Measurements from ENCODE around the gene POP7. TPM values are rescaled to one million over a fixed set of nuclear protein-coding genes. Genes with fewer than 3 reads are reported as not detected.
"Not testable (repeated sequence)": the region's sequence is repeated elsewhere in the genome, so short reads cannot be mapped to it uniquely, and the experiment has no call there.

POP7 gene
- total and polyA plus RNA-seq, 4 donors: 19.1 to 40.1 (median 33.8) TPM

DNA sequence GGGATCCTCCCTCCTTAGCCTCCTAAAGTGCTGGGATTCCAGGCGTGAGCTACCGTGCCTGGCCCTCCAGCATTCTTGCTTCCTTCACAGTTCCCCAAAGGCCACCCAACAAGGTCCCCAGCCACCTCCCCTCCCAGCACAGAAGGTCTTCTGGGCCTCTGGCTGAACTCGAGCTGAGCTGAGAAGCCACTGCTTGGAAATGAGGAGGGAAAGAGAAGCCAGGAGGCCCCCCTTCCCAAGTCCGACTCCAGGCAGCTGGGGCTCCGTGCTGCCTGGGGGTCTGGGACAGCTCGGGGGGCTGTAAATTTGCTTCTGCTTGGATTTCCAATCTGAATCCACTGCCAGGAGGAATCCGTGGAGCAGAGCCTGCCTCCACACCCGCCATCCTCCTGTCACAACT, 8.8 kb downstream of the POP7 start:
- WGBS: 88% methylated on average over 8 of the region's 8 CpGs
- Histone ChIP-seq H3K4me3 (ENCODE audit: low read depth in 1 of 3, low read length in 3 of 3) (no peak overlapping the region), H3K4me1 (ENCODE audit: control insufficient read depth in 4 of 4, insufficient read depth in 4 of 4, low read length in 3 of 4) (peaks cover 4 to 21% (median 14%) of the 10 kb centered on the region in 4 donors), H3K36me3 (ENCODE audit: control insufficient read depth in 4 of 4, insufficient read depth in 3 of 4, low read depth in 1 of 4, low read length in 3 of 4) (no peaks in the 10 kb centered on the region), H3K27ac (ENCODE audit: low read depth in 1 of 2, low read length in 2 of 2) (no peak overlapping the region), H3K9me3 (ENCODE audit: control insufficient read depth in 4 of 4, low read length in 3 of 4) (no peaks in the 10 kb centered on the region), H3K27me3 (ENCODE audit: control insufficient read depth in 4 of 4, insufficient read depth in 4 of 4, low read length in 3 of 4) (no peaks in the 10 kb centered on the region), H3K9ac (ENCODE audit: low read depth in 1 of 2, low read length in 2 of 2) (no peak overlapping the region)
- TF ChIP-seq FOXA1 (IDR thresholded peaks at IDR 0.05): no peak
- TF ChIP-seq, protein P1, sequence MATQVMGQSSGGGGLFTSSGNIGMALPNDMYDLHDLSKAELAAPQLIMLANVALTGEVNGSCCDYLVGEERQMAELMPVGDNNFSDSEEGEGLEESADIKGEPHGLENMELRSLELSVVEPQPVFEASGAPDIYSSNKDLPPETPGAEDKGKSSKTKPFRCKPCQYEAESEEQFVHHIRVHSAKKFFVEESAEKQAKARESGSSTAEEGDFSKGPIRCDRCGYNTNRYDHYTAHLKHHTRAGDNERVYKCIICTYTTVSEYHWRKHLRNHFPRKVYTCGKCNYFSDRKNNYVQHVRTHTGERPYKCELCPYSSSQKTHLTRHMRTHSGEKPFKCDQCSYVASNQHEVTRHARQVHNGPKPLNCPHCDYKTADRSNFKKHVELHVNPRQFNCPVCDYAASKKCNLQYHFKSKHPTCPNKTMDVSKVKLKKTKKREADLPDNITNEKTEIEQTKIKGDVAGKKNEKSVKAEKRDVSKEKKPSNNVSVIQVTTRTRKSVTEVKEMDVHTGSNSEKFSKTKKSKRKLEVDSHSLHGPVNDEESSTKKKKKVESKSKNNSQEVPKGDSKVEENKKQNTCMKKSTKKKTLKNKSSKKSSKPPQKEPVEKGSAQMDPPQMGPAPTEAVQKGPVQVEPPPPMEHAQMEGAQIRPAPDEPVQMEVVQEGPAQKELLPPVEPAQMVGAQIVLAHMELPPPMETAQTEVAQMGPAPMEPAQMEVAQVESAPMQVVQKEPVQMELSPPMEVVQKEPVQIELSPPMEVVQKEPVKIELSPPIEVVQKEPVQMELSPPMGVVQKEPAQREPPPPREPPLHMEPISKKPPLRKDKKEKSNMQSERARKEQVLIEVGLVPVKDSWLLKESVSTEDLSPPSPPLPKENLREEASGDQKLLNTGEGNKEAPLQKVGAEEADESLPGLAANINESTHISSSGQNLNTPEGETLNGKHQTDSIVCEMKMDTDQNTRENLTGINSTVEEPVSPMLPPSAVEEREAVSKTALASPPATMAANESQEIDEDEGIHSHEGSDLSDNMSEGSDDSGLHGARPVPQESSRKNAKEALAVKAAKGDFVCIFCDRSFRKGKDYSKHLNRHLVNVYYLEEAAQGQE (IDR thresholded peaks at IDR 0.05): no peak
- TF ChIP-seq, protein P2, sequence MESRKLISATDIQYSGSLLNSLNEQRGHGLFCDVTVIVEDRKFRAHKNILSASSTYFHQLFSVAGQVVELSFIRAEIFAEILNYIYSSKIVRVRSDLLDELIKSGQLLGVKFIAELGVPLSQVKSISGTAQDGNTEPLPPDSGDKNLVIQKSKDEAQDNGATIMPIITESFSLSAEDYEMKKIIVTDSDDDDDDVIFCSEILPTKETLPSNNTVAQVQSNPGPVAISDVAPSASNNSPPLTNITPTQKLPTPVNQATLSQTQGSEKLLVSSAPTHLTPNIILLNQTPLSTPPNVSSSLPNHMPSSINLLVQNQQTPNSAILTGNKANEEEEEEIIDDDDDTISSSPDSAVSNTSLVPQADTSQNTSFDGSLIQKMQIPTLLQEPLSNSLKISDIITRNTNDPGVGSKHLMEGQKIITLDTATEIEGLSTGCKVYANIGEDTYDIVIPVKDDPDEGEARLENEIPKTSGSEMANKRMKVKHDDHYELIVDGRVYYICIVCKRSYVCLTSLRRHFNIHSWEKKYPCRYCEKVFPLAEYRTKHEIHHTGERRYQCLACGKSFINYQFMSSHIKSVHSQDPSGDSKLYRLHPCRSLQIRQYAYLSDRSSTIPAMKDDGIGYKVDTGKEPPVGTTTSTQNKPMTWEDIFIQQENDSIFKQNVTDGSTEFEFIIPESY (IDR thresholded peaks at IDR 0.05): no peak
- TF ChIP-seq, protein P3, sequence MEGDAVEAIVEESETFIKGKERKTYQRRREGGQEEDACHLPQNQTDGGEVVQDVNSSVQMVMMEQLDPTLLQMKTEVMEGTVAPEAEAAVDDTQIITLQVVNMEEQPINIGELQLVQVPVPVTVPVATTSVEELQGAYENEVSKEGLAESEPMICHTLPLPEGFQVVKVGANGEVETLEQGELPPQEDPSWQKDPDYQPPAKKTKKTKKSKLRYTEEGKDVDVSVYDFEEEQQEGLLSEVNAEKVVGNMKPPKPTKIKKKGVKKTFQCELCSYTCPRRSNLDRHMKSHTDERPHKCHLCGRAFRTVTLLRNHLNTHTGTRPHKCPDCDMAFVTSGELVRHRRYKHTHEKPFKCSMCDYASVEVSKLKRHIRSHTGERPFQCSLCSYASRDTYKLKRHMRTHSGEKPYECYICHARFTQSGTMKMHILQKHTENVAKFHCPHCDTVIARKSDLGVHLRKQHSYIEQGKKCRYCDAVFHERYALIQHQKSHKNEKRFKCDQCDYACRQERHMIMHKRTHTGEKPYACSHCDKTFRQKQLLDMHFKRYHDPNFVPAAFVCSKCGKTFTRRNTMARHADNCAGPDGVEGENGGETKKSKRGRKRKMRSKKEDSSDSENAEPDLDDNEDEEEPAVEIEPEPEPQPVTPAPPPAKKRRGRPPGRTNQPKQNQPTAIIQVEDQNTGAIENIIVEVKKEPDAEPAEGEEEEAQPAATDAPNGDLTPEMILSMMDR (IDR thresholded peaks at IDR 0.05; ENCODE audit: low read depth, low read length, missing input control): no peak
- TF ChIP-seq YY1 (IDR thresholded peaks at IDR 0.05): no peak
- TF ChIP-seq NR2F2 (IDR thresholded peaks at IDR 0.05): no peak
- no peak for TF ChIP-seq HNF4G (IDR thresholded peaks at IDR 0.05)
- TF ChIP-seq, protein P4, sequence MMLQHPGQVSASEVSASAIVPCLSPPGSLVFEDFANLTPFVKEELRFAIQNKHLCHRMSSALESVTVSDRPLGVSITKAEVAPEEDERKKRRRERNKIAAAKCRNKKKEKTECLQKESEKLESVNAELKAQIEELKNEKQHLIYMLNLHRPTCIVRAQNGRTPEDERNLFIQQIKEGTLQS (IDR thresholded peaks at IDR 0.05): no peak
- no peak for TF ChIP-seq JUND (IDR thresholded peaks at IDR 0.05)
- TF ChIP-seq GABPA (IDR thresholded peaks at IDR 0.05 in 1 of 2, conservative IDR thresholded peaks at IDR 0.05 in 1 of 2): no peak
- TF ChIP-seq HNF4A (conservative IDR thresholded peaks at IDR 0.05): no peak
- no peak for TF ChIP-seq FOXA2 (IDR thresholded peaks at IDR 0.05)
- TF ChIP-seq EGR1 (IDR thresholded peaks at IDR 0.05; ENCODE audit: low read depth in 2 of 2): no peak
- no peak for DNase-seq (ENCODE audit: low spot score)

DNA sequence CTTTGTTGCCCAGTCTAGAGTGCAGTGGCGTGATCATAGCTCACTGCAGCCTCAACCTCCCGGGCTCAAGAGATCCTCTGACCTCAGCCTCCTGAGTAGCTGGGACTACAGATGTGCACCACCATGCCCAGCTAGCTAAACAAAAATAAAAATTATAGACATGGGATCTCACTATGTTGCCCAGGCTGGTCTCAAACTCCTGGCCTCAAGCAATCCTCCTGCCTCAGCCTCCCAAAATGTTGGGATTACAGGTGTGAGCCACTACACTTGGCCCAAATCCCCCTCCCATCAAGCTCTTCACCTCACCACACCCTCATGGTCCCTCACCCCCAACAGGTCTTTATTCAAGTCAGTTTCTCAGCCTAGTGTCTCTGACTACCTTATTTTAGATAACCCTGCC, 11.2 kb downstream of the POP7 start:
- 98% methylated on average over 2 of the region's 2 CpGs for WGBS
- DNase-seq (ENCODE audit: low spot score): not testable (repeated sequence)

More for the DNA sequence above, 11.2 kb downstream of the POP7 start:
- H3K27me3 ChIP-seq (ENCODE audit: control insufficient read depth in 4 of 4, insufficient read depth in 4 of 4, low read length in 3 of 4); H3K9me3 ChIP-seq (ENCODE audit: control insufficient read depth in 4 of 4, low read length in 3 of 4); H3K4me3 ChIP-seq (ENCODE audit: low read depth in 1 of 3, low read length in 3 of 3); H3K36me3 ChIP-seq (ENCODE audit: control insufficient read depth in 4 of 4, insufficient read depth in 3 of 4, low read depth in 1 of 4, low read length in 3 of 4); H3K27ac ChIP-seq (ENCODE audit: low read depth in 1 of 2, low read length in 2 of 2); H3K9ac ChIP-seq (ENCODE audit: low read depth in 1 of 2, low read length in 2 of 2): not testable (repeated sequence)
- peaks cover 7 to 27% (median 24%) of the 10 kb centered on the region in 4 donors for H3K4me1 ChIP-seq (ENCODE audit: control insufficient read depth in 4 of 4, insufficient read depth in 4 of 4, low read length in 3 of 4)
